Amniotic stem cell (primary cell): ENCODE results near the gene SYNM.

Experiments used
- DNase-seq: peaks from one replicate; lab custom pipeline; 2025; lab: John Stamatoyannopoulos, UW

The SYNM gene

GRCh38 chr15:99084965-99085364 lies 19.9 kb upstream of the SYNM start:
- DNase-seq = no peak

GRCh38 chr15:99085413-99086326 lies 19.2 kb upstream of the SYNM start:
- peak; percentile 10 for DNase-seq

GRCh38 chr15:99086327-99086667 lies 18.6 kb upstream of the SYNM start:
- DNase-seq = no peak

- DNase-seq = no peak
Measured at GRCh38 chr15:99087405-99087943, 17.4 kb upstream of the SYNM start.

- DNase-seq = no peak
Measured at GRCh38 chr15:99090011-99090699, 14.7 kb upstream of the SYNM start.

GRCh38 chr15:99090938-99091337 lies 13.9 kb upstream of the SYNM start:
- no peak for DNase-seq

GRCh38 chr15:99092554-99093172 lies 12.2 kb upstream of the SYNM start:
- no peak for DNase-seq

- DNase-seq = no peak
Measured at GRCh38 chr15:99095626-99096025, 9.3 kb upstream of the SYNM start.

GRCh38 chr15:99096173-99096893 lies 8.5 kb upstream of the SYNM start:
- no peak for DNase-seq

- no peak for DNase-seq
Measured at GRCh38 chr15:99096894-99097426, 7.9 kb upstream of the SYNM start.

GRCh38 chr15:99097441-99098410 lies 7.2 kb upstream of the SYNM start:
- DNase-seq = no peak

GRCh38 chr15:99098426-99098825 lies 6.5 kb upstream of the SYNM start:
- DNase-seq = no peak

- no peak for DNase-seq
Measured at GRCh38 chr15:99098991-99099390, 5.9 kb upstream of the SYNM start.

- DNase-seq = no peak
Measured at GRCh38 chr15:99099661-99100060, 5.2 kb upstream of the SYNM start.

- DNase-seq = peak; percentile 62
Measured at GRCh38 chr15:99100245-99101173, 4.4 kb upstream of the SYNM start.

GRCh38 chr15:99101501-99101900 lies 3.4 kb upstream of the SYNM start:
- DNase-seq = no peak

- no peak for DNase-seq
Measured at GRCh38 chr15:99102332-99103235, 2.3 kb upstream of the SYNM start.

- DNase-seq = no peak
Measured at GRCh38 chr15:99103279-99103678, 1.6 kb upstream of the SYNM start.
